B cell (primary cell): Measurements from ENCODE around the gene EGFL6.

ENCODE experiments used
- EZH2 ChIP-seq: IDR thresholded peaks from 2 replicates; pipeline ENCODE4 v1.6.1; 2012; ENCODE audit warnings: borderline replicate concordance, low read depth, mild to moderate bottlenecking, moderate library complexity, low read length; ENCODE audit not compliant: insufficient read depth, poor library complexity, severe bottlenecking
- TF ChIP-seq, protein P1 (sequence below): fragments of 200-600 bp; IDR thresholded peaks from one replicate; pipeline ENCODE4 v1.8.0; 2022; ENCODE audit warnings: antibody characterized with exemption, mild to moderate bottlenecking

- TF ChIP-seq, protein P1, sequence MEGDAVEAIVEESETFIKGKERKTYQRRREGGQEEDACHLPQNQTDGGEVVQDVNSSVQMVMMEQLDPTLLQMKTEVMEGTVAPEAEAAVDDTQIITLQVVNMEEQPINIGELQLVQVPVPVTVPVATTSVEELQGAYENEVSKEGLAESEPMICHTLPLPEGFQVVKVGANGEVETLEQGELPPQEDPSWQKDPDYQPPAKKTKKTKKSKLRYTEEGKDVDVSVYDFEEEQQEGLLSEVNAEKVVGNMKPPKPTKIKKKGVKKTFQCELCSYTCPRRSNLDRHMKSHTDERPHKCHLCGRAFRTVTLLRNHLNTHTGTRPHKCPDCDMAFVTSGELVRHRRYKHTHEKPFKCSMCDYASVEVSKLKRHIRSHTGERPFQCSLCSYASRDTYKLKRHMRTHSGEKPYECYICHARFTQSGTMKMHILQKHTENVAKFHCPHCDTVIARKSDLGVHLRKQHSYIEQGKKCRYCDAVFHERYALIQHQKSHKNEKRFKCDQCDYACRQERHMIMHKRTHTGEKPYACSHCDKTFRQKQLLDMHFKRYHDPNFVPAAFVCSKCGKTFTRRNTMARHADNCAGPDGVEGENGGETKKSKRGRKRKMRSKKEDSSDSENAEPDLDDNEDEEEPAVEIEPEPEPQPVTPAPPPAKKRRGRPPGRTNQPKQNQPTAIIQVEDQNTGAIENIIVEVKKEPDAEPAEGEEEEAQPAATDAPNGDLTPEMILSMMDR, result no peak
- TF ChIP-seq EZH2, result no peak
Measured at GRCh38 chrX:13522811-13523210, 46.6 kb upstream of the EGFL6 start.
